Jurkat, Clone E6-1 (cell line): ENCODE results near the gene MRPL9.
"Not testable (repeated sequence)": the region's sequence is repeated elsewhere in the genome, so short reads cannot be mapped to it uniquely, and the experiment has no call there.

Experiments used
- DNase-seq: peaks from one replicate; pipeline ENCODE4 v3.0.0-alpha.2; 2011; ENCODE audit warnings: low read depth, low spot score
- H3K4me3 ChIP-seq: 2 replicates; pipeline ENCODE4 v1.5.1; 2011; ENCODE audit warnings: mild to moderate bottlenecking, low read length, control low read depth, moderate library complexity

MRPL9 gene

DNA sequence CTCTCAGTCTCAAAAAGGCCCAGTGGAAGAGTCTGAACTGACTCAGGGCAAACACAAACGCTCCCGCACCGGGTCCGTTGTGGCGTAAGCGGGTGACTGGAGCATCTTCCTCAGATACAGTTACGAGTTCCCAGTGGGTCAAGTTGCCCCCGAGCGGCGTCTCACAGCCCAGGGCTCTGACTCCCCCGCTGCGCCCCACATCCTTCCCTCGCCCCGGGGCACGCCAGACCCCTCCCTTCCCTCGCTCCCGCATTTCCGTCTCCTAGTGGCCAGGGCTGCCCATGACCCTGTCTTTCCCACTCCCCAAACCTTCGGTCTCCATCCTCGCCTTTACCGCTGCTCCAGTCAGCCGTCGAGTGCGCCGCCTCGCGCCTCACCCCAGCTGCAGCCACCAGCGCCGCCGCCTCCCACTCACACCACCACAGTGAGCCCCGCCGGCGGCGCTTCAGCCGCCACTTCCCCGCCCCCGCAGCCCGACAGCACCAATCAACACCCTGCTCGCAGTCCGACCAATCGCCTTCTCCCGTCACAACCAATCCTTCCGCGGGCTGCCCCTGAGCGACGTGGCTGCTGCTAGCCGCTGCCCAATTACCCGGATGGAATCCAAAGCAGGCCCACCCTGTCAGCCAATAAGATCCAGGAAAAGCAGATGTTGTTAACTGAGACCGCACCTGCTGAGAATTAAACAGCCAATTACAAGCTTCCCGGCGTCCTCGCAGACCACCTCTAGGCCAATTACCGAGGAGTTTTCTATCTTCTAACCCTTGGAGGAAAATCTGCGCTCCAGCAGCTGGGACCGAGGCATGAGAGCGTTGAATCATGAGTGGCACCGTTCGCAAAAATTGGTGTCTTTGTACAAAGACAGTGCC is 27.0 kb upstream of the MRPL9 start, which contains the start of gene TDRKH:
Gene TDRKH (minus strand): TSS at position 430 of the 869 bp plus-strand sequence. CDS start 7,478 bp downstream, outside the sequence.
- peak within 1 kb of the TSS; percentile 75 for H3K4me3 ChIP-seq
- DNase-seq: peak; percentile 99

DNA sequence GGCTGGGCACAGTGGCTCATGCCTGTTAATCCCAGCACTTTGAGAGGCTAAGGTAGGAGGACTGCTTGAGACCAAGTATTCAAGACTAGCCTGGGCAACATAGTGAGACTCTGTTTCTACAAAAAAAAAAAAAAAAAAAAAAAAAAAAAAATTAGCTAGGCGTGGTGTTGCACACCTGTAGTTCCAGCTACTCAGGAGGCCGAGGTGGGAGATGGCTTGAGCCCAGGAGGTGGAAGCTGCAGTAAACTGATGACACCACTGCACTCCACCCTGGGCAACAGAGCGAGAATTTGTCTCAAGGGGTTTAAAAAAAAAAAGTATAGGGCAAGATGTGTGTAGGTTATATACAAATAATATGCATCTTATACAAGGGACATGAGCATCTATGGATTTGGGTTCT is 24.4 kb upstream of the MRPL9 start:
- H3K4me3 ChIP-seq: no peak overlapping the region
- DNase-seq: no peak

DNA sequence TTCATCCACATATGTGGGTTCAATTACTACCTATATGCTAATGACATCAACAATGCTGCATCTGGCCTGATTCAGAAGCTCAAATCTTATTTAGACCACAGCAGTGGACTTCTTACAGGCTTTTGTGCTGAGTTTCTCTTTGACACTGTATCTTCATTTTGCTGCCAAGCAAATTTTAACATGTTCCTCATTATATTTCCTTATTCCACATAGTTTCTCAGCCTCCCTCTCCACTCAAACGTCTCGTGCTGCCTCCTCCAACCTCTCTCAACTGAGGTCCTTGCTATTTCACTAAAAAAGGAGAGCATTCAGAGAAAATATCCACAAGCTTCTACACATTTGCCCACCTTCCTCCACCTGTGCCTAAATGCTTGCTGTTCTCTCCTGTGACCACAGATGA is 20.5 kb upstream of the MRPL9 start:
- no peak overlapping the region for H3K4me3 ChIP-seq
- no peak for DNase-seq

DNA sequence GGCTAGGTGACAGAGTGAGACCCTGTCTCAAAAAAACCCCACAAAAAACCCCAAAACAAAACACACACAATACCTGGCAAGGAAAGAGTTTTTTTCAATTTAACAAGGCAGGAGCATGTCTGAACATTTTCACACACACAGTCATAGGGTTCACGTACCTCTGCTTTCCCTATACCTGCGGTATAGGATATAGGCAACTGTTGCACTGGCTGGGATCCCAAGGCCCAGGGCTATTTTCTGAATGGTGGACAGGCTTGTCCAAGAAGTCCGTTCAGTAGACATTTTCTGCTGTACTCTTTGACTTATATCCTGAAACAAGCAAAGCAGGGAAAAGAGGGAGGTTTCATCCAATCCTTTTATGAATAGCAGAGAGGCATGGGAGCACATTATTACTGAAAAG is 19.4 kb upstream of the MRPL9 start:
- no peak for DNase-seq
- H3K4me3 ChIP-seq: no peak overlapping the region

DNA sequence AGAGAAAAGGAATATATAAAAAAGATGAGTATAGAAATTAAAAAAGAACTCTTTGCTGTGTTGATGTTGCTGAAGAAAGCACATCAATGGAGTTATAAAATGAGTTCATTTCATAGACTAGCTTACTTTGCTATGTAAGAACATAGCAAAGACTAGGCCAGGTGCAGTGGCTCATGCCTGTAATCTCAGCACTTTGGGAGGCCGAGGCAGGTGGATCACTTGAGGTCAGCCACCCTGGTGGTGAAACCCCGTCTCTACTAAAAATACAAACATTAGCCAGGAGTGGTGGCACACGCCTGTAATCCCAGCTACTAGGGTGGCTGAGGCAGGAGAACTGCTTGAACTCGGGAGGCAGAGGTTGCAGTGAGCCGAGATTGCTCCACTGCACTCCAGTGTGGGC is 18.7 kb upstream of the MRPL9 start:
- not testable (repeated sequence) for DNase-seq, H3K4me3 ChIP-seq

DNA sequence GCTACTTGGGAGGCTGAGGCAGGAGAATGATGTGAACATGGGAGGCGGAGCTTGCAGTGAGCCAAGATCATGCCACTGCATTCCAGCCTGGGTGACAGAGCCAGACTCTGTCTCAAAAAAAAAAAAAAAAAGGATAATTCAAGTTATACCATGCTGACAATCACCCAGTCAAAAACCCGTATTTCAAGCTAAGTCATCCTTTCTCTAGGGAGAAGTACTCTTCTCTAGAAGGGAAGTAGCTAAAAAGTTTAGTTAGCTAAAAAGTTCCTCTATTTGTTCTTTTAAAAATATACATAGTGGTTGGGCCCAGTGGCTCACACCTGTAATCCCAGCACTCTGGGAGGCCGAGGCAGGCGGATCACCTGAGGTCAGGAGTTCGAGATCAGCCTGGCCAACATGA is 17.4 kb upstream of the MRPL9 start:
- H3K4me3 ChIP-seq, DNase-seq: not testable (repeated sequence)

DNA sequence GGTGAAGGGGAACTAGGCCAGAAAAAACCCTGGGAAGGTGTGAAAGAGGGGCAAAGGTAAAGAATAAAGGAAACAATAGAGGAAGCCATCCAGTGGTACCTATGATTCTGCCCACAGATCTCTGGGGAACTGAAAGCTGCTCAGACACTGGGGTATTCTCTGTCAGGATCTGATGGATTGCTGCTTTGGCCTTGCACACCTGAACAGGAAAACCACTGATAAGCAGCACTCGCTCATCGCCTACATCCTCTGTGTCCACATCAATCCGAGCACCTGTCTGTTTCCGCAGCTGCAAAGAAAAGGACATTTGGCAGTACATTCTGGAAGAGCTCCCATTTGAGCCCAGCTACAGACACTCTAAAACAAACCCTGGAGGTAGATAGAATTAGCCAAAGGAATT is 16.6 kb upstream of the MRPL9 start:
- DNase-seq: peak; percentile 82
- H3K4me3 ChIP-seq: no peak overlapping the region

DNA sequence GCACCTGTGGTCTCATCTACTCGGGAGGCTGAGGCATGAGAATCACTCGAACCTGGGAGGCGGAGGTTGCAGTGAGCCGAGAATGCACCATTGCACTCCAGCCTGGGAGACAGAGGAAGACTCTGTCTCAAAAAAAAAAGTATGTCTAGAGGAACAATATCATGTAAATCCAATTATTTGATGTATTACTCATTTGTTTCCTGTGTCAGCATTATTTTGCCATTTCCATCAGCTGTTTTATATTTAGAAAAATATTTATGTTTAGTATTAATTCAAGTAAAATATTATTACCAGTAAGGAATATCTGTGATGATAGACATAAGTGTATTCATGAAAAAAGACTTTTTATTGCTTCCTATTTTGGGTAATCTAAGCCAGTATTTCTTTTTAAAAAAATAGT is 14.0 kb upstream of the MRPL9 start:
- H3K4me3 ChIP-seq: no peak overlapping the region
- no peak for DNase-seq

DNA sequence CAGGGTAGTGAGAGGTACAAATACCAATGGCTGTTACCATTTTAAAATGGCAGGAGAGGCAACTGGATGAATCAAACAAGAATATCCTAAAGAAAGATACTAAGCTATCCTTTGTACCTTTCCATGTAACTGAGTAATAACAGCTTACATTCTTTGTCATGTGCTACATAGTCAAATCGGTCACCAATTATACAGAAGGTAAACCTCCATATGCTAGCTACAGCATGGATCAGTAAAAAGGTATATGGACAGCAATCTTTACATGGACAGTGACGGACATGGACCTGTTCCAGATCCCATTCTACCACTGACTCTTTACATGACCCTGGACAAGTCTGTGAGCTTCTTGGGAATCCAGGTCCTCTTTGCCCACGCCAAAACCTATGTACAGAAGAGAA is 13.4 kb upstream of the MRPL9 start:
- H3K4me3 ChIP-seq: no peak overlapping the region
- DNase-seq: no peak

DNA sequence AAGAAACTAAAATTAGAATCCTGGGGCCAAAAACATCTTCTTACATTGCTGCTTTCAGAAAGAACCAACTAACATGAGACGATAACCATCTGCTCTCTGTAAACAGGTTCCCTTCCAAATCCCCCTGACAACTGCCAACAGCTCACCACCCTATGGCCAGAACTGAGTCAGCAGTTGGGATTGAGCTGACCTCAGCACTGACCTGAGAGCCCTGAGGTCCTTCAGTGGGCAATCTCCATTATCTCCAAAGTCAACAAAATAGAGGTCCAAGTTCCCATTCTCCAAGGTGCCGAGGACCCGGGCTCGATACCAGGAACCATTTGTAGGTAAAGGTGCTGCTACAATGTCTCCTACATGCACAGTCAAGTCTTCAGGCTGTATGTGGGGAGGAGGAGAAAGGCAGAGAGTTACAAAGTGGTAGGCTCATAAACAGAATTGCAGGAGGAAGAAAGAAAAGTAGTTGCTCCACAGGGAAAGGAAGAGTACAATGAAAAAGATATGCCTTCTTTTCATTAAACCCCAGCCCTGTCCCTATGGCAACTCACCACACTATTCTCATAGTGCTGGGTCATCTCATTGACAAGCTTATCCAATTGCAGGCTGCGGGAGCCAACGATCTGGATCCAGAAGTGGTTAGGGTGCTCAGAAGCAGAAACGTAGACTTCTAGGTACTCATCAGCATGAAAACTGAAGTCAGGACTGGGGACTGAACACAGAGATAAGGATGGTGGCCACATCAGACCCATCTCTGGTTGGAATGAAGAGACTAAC is 12.8 kb upstream of the MRPL9 start:
- H3K4me3 ChIP-seq: no peak overlapping the region
- DNase-seq: no peak

DNA sequence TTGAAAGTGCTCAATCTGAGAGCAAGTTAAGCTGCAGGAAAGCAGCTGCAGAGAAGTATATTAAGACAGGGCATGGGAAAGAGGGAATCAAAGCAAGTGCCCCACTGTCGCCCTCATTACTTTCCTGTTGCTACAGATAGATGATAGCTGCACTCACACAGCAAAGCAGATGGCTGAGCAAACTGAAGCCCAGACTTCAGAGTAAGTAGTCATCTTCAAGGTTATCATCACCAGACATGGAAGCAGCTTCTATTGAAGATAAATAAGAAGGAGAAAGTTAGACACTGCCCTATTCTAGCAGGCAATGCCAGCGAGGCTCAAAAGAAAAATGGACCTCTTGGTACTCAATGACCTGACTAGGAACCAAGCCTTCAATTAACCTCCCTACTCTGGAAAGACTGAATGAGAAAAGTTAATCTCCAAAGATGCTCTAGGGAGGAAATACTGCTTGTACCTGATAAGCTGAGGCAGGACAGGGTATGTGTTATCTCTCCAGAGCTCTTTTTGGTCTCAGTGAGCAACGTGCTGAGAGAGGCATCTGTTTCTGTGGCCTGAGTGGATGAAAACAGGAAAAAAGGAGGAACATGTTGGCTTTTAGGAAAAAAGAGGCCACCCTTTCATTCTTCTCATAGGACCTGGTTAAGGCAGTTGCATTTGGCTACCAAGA is 11.1 kb upstream of the MRPL9 start:
- H3K4me3 ChIP-seq: no peak overlapping the region
- DNase-seq: no peak

DNA sequence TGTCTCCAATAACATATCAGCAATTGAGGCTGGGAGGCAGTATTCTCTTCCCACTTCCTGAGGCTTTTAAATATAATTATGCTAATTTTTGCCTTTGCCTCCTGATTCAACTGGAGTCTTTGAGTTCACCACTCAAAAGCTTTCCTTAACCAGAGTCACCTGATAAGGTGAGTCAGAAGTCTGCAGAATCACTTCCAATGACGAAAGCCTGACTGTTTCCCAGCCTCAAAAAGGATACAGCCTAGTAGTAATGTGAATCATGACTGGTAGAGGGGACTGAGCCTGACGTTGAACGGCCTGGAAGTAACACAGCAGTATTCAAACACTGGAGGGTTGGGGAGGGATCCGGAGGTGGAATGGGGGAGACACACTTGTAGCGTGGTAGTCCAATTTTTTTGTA is 10.4 kb upstream of the MRPL9 start:
- no peak for DNase-seq
- H3K4me3 ChIP-seq: no peak overlapping the region

DNA sequence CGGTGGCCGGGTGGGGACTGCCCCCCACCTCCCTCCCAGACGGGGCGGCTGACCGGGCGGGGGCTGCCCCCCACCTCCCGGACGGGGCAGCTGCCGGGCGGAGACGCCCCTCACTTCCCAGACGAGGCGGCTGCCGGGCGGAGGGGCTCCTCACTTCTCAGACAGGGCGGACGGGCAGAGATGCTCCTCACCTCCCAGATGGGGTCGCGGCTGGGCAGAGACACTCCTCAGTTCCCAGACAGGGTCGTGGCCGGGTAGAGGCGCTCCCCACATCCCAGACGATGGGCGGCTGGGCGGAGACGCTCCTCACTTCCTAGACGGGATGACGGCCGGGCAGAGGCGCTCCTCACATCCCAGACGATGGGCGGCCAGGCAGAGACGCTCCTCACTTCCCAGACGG is 6.0 kb upstream of the MRPL9 start:
- H3K4me3 ChIP-seq, DNase-seq: not testable (repeated sequence)

DNA sequence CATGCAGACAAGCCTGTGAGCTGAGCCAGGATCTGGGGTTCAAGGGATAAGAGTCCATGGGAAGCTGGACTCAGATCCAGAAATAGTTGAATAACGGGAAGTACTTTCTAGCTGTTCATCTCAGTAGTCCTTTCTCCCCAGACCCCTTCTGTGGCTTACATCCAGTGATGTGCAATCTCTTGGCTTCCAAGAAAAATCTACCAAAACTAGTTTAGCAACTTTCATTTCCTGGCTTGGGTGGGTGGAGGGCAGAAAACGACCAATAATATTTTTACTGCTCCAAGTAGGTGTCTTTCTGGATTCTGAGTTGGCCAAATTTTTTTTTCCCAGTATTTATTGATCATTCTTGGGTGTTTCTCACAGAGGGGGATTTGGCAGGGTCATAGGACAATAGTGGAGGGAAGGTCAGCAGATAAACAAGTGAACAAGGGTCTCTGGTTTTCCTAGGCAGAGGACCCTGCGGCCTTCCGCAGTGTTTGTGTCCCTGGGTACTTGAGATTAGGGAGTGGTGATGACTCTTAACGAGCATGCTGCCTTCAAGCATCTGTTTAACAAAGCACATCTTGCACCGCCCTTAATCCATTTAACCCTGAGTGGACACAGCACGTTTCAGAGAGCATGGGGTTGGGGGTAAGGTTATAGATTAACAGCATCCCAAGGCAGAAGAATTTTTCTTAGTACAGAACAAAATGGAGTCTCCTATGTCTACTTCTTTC is 5.2 kb upstream of the MRPL9 start:
- DNase-seq, H3K4me3 ChIP-seq: not testable (repeated sequence)

DNA sequence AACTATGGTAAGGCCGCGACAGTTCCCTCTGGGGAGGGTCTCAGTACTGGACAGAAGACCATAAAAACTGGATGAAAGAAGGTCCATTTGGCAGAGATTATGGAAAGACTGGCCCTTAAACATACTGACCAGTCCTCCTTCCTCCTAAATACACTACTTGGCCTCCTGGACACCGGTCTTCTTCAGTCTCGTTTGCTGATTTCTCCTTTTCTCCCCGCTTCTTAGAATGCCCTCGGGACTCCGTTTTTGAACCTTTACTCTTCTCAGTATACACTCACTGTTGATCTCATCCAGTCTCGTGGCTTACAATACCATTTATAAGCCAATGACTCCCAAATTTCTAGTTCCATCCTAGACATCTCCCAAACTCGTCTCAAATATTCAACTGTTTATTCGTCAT is 694 bp upstream of the MRPL9 start:
- no peak for DNase-seq
- peak overlapping the region; percentile 82 for H3K4me3 ChIP-seq

DNA sequence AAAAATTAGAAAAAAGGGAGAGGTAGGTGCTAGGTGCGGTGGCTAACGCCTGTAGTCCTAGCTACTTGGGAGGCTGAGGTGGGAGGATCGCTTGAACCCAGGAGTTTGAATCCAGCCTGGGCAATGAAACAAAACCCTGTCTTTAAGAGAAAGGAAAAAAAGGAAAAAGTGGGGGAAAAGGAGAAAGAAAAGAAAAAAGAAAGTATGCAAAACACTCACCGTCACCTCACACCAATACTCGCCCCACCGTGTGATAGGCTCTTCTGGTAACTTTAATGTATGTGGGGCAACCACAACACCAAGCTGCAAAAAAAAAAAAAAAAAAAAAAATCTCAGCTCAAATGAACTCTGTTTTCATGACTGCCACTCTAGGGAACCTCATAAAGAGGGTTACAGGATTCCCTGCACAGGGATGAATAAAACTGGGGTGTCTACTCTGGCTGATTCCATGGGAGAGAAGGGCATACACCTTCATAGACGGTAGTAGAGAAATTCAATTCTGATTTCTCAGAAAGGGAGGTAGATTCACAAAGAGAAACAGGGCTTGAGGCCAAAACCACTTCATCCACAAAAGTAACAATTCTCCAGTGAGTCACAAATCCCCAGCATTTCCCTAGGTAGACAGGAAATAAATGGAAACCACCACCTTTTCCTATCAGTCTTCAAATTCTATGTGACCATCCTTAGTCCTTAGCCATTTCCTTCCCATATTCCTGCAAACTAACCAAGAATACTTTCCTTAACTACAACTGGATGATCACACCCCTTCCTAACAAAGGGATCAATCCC is 2.5 kb downstream of the MRPL9 start:
- H3K4me3 ChIP-seq: no peak overlapping the region
- no peak for DNase-seq

DNA sequence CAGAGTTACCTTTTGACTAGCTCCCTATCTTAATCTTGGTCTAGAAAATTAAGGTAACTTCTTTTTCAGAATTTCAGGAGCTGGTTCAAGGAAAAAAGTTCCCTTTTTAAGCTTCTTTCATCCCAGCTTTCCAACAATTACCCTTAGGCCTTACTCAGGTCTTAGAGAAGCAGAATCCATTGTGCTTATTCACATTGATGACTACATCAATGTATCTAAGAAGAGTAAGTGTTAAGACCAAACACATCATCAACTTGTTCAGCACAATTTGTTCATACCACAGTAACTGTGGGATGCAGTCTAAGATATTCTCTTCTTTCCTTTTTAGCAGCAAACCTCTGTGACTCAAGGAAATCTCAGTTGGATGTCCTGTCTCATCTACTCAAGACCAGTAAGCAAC is 4.1 kb downstream of the MRPL9 start:
- DNase-seq: no peak
- H3K4me3 ChIP-seq: no peak overlapping the region

DNA sequence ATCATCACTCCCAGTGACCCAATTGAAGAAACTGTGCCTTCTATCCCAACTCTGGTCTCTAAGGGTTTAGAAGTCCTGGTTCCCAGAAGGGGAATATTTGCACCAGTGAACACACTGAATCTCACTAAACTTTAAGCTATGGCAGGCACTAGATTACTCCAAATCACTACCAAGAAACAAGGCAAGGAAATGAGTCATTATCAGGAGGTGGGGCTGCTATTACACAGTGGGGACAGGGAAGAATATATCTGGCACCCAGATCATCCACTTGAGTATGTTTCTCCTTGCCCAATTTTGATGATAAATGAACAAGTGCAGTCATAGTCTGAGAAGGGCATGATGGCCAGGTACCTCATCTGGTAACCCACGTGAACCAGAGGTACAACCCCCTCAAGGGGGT is 7.0 kb downstream of the MRPL9 start:
- no peak overlapping the region for H3K4me3 ChIP-seq
- no peak for DNase-seq

DNA sequence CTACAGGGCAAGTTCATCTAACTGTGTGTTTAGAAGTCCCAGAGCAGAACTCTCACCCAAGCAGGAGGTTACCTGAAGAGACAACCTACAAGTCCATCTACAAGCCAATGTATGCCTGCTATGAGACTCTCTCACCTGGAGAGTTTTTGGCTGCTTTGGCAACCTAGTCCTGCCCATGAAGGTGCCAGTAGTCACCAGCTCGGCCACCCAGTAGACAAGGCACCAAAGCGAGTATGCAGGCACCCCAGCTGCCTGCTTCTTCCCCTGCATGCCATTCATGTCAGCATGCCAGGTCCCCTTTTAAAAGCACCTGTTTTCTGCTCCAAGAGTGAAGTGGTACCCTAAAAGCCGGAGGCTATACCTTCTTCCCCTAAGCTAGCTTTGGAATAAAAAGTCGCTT is 21.8 kb downstream of the MRPL9 start:
- H3K4me3 ChIP-seq: no peak overlapping the region
- no peak for DNase-seq
